Measurements from ENCODE around the gene MSLN. TPM values are rescaled to one million over a fixed set of nuclear protein-coding genes. Genes with fewer than 3 reads are reported as not detected.
A peak's percentile ranks its signal among the peaks of the same experiment; 100 is the strongest.

MSLN gene
- total RNA-seq, 6 experiments from 2014 or later, result 0.25 TPM; not detected in 5

DNA sequence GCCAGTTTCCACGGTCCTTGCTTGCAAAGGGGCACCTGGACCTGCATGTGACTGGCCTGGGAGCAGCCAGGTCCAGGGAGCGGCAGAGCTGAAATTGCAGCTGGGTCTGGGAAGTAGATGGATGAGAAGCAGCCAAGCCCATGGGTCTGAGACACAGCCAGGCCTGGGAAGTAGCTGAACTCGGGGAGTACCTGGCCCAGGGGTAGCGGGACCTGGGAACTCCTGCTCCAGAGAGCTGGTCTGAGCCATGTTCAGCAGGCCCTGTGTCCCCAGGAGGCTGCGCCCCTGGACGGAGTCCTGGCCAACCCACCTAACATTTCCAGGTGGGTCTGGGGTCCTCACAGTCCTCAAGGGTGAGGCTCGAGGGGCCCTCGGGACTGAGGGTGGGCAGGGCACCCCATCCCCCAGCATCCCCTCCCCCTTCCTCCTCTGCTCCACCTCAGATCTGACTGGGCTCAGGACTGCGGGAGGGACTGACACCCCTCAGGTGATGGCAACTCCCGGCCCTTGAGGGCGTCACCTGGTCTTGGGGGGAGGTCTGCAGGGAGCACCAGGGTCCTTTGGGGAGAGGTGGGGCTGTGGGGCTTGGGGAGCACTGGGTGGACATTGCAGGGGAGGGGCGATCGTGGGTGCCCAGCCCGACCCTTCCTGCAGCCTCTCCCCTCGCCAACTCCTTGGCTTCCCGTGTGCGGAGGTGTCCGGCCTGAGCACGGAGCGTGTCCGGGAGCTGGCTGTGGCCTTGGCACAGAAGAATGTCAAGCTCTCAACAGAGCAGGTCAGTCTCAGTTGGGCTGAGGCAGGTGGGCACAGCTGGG, 3.0 kb downstream of the MSLN start:
- Histone ChIP-seq H3K27ac (no peak overlapping the region), H3K27me3 (no peaks in the 10 kb centered on the region), H3K4me1 (no peaks in the 10 kb centered on the region), H3K9me3 (no peaks in the 10 kb centered on the region), H3K4me3 (no peak overlapping the region), H3K36me3 (no peaks in the 10 kb centered on the region)
- DNase-seq, result no peak
- no peak for ATAC-seq
- WGBS (ENCODE audit: insufficient coverage, low coverage, low lambda C conversion rate, missing lambda C conversion rate), result 82% methylated on average over 3 of the region's 21 CpGs
- TF ChIP-seq POLR2A (IDR thresholded peaks at IDR 0.05), result no peak
- TF ChIP-seq, protein P1, sequence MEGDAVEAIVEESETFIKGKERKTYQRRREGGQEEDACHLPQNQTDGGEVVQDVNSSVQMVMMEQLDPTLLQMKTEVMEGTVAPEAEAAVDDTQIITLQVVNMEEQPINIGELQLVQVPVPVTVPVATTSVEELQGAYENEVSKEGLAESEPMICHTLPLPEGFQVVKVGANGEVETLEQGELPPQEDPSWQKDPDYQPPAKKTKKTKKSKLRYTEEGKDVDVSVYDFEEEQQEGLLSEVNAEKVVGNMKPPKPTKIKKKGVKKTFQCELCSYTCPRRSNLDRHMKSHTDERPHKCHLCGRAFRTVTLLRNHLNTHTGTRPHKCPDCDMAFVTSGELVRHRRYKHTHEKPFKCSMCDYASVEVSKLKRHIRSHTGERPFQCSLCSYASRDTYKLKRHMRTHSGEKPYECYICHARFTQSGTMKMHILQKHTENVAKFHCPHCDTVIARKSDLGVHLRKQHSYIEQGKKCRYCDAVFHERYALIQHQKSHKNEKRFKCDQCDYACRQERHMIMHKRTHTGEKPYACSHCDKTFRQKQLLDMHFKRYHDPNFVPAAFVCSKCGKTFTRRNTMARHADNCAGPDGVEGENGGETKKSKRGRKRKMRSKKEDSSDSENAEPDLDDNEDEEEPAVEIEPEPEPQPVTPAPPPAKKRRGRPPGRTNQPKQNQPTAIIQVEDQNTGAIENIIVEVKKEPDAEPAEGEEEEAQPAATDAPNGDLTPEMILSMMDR (IDR thresholded peaks at IDR 0.05), result no peak
- intact Hi-C loops (cut with DNase I), result no loop called here

DNA sequence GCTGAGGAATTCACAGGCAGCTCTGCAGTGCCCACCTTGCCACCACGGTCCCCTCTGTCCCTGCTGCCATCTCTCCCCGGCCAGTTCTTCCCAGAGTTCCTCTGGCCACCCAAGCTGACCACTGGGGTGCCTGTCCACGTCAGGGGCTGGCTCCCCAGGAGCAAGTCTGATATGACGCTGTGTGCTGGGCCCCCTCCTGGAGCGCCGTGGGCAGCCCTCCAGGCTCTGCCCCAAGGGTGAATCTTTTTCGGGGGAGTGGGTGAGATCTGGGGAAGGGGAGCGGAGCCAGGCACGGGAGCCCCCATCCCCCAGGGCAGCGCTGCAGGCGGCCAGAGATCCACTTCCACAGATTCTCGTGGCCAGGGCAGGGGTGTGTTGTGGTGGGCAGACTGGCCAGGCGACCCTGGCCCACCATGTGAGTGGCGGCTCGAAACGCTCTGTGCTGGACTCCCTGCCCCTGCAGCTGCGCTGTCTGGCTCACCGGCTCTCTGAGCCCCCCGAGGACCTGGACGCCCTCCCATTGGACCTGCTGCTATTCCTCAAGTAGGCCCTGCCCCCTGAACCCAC, 3.7 kb downstream of the MSLN start:
- no peaks in the 10 kb centered on the region for H3K27me3 ChIP-seq
- TF ChIP-seq, protein P1 (IDR thresholded peaks at IDR 0.05), result no peak
- TF ChIP-seq POLR2A (IDR thresholded peaks at IDR 0.05), result no peak

DNA sequence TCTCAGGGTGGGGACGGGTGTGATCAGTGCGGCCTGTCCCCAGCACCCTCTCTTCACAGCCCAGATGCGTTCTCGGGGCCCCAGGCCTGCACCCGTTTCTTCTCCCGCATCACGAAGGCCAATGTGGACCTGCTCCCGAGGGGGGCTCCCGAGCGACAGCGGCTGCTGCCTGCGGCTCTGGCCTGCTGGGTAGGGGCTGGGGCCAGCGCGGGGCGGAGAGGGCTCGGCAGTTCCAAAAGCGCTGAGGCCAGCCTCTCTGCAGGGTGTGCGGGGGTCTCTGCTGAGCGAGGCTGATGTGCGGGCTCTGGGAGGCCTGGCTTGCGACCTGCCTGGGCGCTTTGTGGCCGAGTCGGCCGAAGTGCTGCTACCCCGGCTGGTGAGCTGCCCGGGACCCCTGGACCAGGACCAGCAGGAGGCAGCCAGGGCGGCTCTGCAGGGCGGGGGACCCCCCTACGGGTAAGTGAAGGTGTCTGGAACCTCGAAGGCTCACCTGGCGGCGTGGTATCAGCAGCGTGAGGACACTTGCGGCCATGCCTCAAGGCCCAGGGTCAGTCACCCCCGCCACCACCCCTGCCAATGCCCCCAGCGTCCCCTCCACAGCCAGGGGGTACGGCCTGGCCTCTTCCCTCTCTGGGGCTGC, 4.4 kb downstream of the MSLN start:
- no peak overlapping the region for H3K27ac ChIP-seq
- no peak overlapping the region for H3K4me3 ChIP-seq
- DNase-seq, result peak in 1 of 3 donors; percentile 50
- ATAC-seq, result no peak
- no peaks in the 10 kb centered on the region for H3K4me1 ChIP-seq
- H3K36me3 ChIP-seq, result no peaks in the 10 kb centered on the region
- intact Hi-C loops (cut with DNase I), result no loop called here
- TF ChIP-seq POLR2A (IDR thresholded peaks at IDR 0.05), result no peak
- TF ChIP-seq, protein P1 (IDR thresholded peaks at IDR 0.05), result no peak
- no peaks in the 10 kb centered on the region for H3K27me3 ChIP-seq
- 91% methylated on average over 12 of the region's 38 CpGs for WGBS (ENCODE audit: insufficient coverage, low coverage, low lambda C conversion rate, missing lambda C conversion rate)
- no peaks in the 10 kb centered on the region for H3K9me3 ChIP-seq

More for the DNA sequence above, 3.7 kb downstream of the MSLN start:
- ATAC-seq (no peak), DNase-seq (no peak)
- no CpG with 5 or more reads among the region's 20 CpGs for WGBS (ENCODE audit: insufficient coverage, low coverage, low lambda C conversion rate, missing lambda C conversion rate)
- intact Hi-C loops (cut with DNase I), result no loop called here
- Histone ChIP-seq H3K27ac (no peak overlapping the region), H3K9me3 (no peaks in the 10 kb centered on the region), H3K4me3 (no peak overlapping the region), H3K4me1 (no peaks in the 10 kb centered on the region), H3K36me3 (no peaks in the 10 kb centered on the region)

DNA sequence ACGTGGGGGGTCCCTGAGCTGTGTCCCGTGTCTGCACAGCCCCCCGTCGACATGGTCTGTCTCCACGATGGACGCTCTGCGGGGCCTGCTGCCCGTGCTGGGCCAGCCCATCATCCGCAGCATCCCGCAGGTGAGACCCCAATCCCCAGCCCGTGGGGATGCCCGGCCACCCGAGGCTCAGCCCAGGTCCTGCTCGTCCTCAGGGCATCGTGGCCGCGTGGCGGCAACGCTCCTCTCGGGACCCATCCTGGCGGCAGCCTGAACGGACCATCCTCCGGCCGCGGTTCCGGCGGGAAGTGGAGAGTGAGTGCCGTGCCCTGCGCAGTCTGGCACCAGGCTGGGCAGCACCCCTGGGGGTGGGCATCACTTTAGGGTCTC, 4.9 kb downstream of the MSLN start:
- no peaks in the 10 kb centered on the region for H3K36me3 ChIP-seq
- no peaks in the 10 kb centered on the region for H3K27me3 ChIP-seq
- no peaks in the 10 kb centered on the region for H3K9me3 ChIP-seq
- intact Hi-C loops (cut with DNase I), result no loop called here
- no peak overlapping the region for H3K27ac ChIP-seq
- no peaks in the 10 kb centered on the region for H3K4me1 ChIP-seq
- no peak for TF ChIP-seq POLR2A (IDR thresholded peaks at IDR 0.05)
- TF ChIP-seq, protein P1 (IDR thresholded peaks at IDR 0.05), result no peak
- no peak overlapping the region for H3K4me3 ChIP-seq
- ATAC-seq (no peak), DNase-seq (no peak)
- WGBS (ENCODE audit: insufficient coverage, low coverage, low lambda C conversion rate, missing lambda C conversion rate), result no CpG with 5 or more reads among the region's 29 CpGs
